Activated CD4-positive, alpha-beta T cell treated with anti-CD3 and anti-CD28 coated beads, Interleukin-2, Interleukin-6, amounts not matched to agents 100 ng/mL and 50 ng/mL, durations not matched to agents 16 hours and 8 hours (primary cell): ENCODE results near the gene MCHR2.

ENCODE experiments used
- DNase-seq: peaks from one replicate; pipeline ENCODE4 v3.0.0-alpha.2; 2020

The MCHR2 gene

DNA sequence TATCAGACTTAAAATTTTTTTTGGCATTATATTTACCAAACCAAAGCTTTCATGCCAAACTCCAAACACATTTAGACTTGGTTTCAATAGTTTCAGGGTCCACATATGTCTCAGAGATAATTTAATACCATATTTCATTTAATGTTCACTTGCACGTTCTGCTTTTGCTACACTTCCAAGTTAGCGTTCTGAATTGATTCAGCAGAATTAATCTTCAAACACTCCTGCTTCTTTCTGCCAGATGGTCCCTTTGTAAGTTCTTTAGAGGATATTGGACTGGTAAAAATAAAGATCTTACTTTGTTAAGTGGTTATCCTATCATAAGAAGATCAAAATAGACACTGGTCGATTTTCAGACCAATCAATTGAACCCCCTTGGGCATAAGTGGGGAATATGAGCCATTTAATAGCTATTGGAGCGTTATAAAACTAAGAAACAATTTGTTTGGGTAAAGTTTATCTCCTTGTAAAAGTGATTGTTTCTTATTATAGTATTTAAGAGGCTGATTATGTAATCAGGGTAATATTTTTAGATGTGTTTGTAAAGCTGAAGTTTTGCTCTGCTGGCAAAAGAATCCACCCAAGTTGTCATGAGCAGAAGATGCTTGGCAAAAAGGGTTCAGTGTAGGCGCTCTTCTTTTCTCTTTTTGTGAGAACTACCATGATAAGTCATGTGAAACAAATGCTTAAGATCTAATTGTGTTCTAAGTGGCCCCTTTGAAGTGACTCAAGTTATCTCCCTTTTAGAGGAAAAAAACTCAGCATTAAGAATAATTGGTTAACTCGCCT is 92.2 kb downstream of the MCHR2 start:
- DNase-seq: no peak

DNA sequence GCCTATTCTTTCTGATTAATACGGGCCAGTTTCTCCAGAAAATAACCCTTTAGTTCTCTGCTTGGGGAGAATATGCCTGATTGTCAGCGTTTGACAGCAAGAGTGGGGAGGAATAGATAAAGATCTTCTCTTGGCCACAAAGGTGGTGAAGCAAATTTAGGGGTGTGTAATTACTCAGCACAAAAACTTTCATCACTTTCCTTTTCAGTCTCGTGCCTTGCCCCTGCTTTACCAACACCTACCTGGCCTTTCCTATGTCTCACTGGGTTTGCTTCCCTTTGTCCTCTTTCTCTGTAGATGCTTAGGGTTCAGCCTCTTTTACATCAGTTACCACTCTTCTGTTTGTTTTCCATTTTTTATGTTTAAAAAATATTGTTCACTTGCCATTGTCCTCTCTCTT is 99.2 kb downstream of the MCHR2 start:
- DNase-seq: peak; percentile 24

DNA sequence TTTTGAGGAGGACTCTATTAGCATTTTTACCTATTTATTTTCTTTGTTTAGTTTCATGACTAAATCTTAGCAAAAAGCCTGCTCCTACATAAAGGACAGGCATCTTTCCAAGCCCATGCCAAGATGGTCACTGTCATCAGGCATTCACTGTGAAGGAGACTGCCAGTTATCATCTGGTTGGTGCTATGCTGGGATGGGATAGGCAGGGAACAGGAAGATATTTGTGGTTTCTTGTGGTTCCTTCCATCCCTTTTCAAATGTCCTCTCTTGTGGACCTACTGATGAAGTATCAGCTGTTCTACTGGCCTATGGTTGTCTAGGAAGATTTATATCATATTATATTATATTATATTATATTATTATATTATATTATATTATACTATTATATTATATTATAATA is 107.0 kb downstream of the MCHR2 start:
- DNase-seq: no peak

DNA sequence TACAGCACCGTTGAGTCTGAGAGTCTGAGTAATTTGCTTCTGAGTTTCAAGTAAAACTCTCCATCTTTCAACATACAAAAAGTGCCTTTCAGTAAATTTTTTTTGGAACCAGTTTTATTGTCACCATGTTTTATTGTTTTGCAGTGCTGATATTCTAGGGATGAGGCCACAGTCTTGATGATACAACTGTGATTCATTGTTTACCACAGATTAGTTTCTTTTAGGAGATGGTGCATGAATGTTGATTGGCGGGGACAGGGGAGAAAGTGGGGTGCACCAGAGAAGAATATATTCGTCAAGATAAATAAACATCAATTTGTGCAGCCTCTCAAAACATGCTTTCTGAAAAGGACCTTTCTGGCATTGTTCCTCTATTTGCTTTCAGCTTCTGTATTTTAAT is 109.0 kb downstream of the MCHR2 start:
- no peak for DNase-seq

DNA sequence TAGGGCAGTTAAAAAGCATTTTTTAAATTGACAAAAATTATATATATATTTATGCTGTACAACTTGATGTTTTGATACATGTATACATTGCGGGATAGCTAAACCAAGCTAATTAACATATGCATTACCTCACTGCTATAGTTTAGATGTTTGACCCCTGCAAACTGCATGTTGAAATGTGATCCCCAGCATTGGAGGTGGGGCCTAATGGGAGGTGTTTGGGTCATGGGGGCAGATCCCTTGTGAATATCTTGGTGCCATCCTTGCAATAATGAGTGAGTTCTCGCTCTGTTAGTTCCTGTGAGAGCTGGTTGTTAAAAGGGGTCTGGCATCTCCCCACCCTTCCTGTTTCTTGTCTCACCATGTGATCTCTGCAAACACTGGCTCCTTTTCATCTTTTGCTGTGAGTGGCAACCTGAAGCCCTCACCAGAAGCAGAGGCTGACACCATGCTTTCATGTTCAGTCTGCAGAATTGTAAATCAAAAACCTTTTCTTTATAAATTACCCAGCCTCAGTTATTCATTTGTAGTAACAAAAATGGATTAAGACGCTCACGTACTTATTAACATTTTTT is 111.8 kb downstream of the MCHR2 start:
- DNase-seq: no peak

DNA sequence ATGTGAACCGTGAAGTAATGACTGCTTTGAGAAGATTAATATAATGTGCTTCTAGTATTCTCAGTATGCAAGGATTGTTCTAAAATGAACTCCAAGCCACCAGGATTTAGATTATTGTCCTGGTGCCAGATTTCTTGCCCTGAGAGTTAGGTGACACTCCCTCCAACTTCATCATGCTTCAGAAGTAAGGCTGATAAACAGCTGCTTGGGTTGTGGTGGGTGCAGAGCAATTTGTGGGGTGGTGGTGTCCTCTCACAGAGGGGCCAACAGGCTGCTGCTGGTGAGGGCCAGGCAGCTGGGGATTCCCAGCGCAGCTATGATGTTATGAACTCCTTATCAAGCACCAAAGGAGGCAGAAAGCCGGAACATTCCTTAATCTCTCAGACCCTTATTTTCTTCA is 114.6 kb downstream of the MCHR2 start:
- no peak for DNase-seq

DNA sequence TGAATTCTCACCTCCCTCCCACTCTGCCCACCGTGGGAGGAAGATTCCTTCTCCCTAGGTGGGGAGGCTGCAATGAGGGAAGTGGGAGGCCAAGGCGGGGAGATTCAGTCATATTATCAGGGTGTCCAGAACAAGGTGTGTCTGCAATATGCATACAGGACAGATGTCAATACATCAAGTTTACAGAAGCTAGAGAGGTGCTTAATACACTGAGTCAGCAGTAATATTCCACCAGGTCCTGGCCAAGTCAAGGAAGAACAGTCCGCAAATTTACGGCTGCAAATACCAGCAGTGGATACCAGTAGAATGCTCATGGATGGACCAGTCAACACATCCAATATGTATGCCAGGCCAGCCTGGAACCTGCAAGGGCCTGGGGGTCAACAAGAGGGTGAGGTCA is 119.0 kb downstream of the MCHR2 start:
- no peak for DNase-seq

DNA sequence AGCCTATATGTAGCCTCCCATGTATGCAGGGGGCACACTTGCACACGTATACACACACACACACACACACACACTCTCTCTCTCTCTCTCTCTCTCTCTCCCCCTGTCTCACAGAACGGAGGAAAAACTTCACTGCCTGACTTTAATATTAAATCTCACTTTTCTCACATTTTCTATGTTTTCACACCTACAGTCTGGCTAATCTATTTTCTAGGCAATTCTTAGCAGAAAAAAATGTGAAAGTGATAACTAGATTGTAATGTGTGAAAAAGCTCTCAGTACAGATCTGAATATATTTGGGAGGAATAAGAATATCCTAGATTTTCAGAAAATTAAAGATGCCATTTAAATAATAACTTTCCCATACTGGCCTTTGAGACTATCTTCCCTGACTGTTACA is 120.9 kb downstream of the MCHR2 start:
- DNase-seq: no peak

DNA sequence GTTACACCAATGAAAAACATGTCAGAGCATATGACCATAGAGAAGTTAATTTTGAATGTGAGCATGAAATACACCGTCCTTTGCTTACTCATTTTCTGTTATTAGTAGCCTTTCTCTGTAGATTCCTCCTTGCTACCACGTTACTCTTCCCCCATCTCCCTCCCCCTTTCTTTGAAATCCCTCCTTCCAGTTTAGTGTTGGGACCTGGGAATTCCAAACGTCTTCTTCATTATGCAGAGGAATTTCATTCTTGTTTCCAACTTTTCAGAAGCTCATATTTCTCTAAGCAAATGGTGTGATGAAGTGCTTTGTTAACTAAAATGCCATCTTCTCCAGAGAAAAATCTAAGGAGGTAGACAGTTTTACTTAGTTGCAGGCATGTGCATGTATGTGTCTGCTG is 122.4 kb downstream of the MCHR2 start:
- DNase-seq: no peak
